ENCODE results near the gene TMEFF2.

DNA sequence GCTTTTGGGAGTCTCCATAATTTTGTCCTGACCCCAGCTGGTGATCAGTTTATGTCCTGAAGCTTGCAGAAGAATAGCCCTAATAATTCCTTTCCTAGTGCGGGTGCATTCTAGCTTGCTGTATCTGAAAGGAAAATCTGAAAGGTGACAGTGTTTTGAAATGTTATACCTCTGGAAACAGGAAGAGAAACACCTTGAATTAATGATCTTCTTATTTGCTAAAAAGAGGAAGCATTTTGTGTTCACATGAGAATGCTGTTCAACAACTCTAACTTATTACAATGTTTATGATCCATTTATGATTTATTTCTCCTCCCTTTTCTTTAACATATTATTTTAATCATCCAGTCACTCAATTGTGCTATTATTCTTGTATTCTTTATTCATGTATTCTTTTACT is 280.9 kb downstream of the TMEFF2 start:
- TF ChIP-seq, protein P1, sequence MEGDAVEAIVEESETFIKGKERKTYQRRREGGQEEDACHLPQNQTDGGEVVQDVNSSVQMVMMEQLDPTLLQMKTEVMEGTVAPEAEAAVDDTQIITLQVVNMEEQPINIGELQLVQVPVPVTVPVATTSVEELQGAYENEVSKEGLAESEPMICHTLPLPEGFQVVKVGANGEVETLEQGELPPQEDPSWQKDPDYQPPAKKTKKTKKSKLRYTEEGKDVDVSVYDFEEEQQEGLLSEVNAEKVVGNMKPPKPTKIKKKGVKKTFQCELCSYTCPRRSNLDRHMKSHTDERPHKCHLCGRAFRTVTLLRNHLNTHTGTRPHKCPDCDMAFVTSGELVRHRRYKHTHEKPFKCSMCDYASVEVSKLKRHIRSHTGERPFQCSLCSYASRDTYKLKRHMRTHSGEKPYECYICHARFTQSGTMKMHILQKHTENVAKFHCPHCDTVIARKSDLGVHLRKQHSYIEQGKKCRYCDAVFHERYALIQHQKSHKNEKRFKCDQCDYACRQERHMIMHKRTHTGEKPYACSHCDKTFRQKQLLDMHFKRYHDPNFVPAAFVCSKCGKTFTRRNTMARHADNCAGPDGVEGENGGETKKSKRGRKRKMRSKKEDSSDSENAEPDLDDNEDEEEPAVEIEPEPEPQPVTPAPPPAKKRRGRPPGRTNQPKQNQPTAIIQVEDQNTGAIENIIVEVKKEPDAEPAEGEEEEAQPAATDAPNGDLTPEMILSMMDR (IDR thresholded peaks at IDR 0.05; ENCODE audit: insufficient read depth, low read depth, low read length): no peak
- no peak for TF ChIP-seq EZH2 (IDR thresholded peaks at IDR 0.05; ENCODE audit: insufficient read depth, low read length)
